Activated CD8-positive, alpha-beta memory T cell treated with anti-CD3 and anti-CD28 coated beads, Interleukin-2, amount 50 U/mL, for 48 hours (primary cell): Measurements from ENCODE around the gene COIL.
A peak's percentile ranks its signal among the peaks of the same experiment; 100 is the strongest.

ENCODE experiments used
- DNase-seq: peaks from one replicate; pipeline ENCODE4 v3.0.0-alpha.2; 2020

The COIL gene

GRCh38 chr17:56933868-56934267 lies 27.0 kb downstream of the COIL start:
- DNase-seq = no peak

GRCh38 chr17:56933151-56933745 lies 27.6 kb downstream of the COIL start:
- DNase-seq = no peak

- DNase-seq = no peak
Measured at GRCh38 chr17:56930739-56931337, 30.0 kb downstream of the COIL start.

- no peak for DNase-seq
Measured at GRCh38 chr17:56929362-56929969, 31.4 kb downstream of the COIL start.

- no peak for DNase-seq
Measured at GRCh38 chr17:56928586-56928985, 32.3 kb downstream of the COIL start.

GRCh38 chr17:56926704-56927103 lies 34.1 kb downstream of the COIL start:
- no peak for DNase-seq

GRCh38 chr17:56926270-56926669 lies 34.6 kb downstream of the COIL start:
- DNase-seq = no peak

GRCh38 chr17:56925088-56925487 lies 35.8 kb downstream of the COIL start:
- no peak for DNase-seq

- no peak for DNase-seq
Measured at GRCh38 chr17:56919717-56920116, 41.1 kb downstream of the COIL start.

GRCh38 chr17:56918916-56919315 lies 41.9 kb downstream of the COIL start:
- no peak for DNase-seq

GRCh38 chr17:56917559-56918296 lies 43.1 kb downstream of the COIL start:
- DNase-seq = no peak

- no peak for DNase-seq
Measured at GRCh38 chr17:56914581-56915273, 46.1 kb downstream of the COIL start.

GRCh38 chr17:56913867-56914580 lies 46.8 kb downstream of the COIL start, which contains the start of gene TRIM25:
Gene TRIM25, minus strand, starts transcription at chr17:56914049. Its CDS starts 61 bp downstream, at chr17:56913988.
- peak; percentile 91 for DNase-seq

GRCh38 chr17:56913353-56913866 lies 47.4 kb downstream of the COIL start:
- DNase-seq = no peak

GRCh38 chr17:56913000-56913311 lies 47.9 kb downstream of the COIL start:
- no peak for DNase-seq

GRCh38 chr17:56912105-56912999 lies 48.5 kb downstream of the COIL start:
- DNase-seq = no peak

GRCh38 chr17:56910509-56911235 lies 50.2 kb downstream of the COIL start:
- DNase-seq = no peak

- no peak for DNase-seq
Measured at GRCh38 chr17:56909742-56910508, 50.9 kb downstream of the COIL start.

- no peak for DNase-seq
Measured at GRCh38 chr17:56908001-56908542, 52.8 kb downstream of the COIL start.

GRCh38 chr17:56903560-56903959 lies 57.3 kb downstream of the COIL start:
- no peak for DNase-seq
